Upper lobe of right lung (tissue), 1 donor: ENCODE results near the gene NXPH3. TPM values are rescaled to one million over a fixed set of nuclear protein-coding genes. Genes with fewer than 3 reads are reported as not detected.

Source experiments
- ATAC-seq: fragments of 200-7000 bp; cut with Tn5 transposase; one replicate; pipeline ENCODE4 v1.9.1; 2020; ENCODE audit warnings: mild to moderate bottlenecking, moderate library complexity
- DNase-seq: peaks from one replicate; pipeline ENCODE4 v3.0.0-alpha.2; 2020
- H3K27ac ChIP-seq: fragments of 200-600 bp; one replicate; pipeline ENCODE4 v1.8.0; 2022
- H3K27me3 ChIP-seq: fragments of 200-600 bp; one replicate; pipeline ENCODE4 v1.8.0; 2022; ENCODE audit warnings: mild to moderate bottlenecking
- H3K36me3 ChIP-seq: fragments of 200-600 bp; one replicate; pipeline ENCODE4 v1.8.0; 2022
- H3K4me1 ChIP-seq: fragments of 200-600 bp; one replicate; pipeline ENCODE4 v1.8.0; 2022
- H3K4me3 ChIP-seq: fragments of 200-600 bp; one replicate; pipeline ENCODE4 v1.8.0; 2022; ENCODE audit warnings: mild to moderate bottlenecking
- H3K9me3 ChIP-seq: fragments of 200-600 bp; one replicate; pipeline ENCODE4 v1.8.0; 2022
- intact Hi-C: fragments of 100-400 bp; cut with DNase I; formaldehyde crosslinking; loops from one replicate; pipeline ENCODE4 v1.11.0; 2022
- total RNA-seq: library from RNA; stranded (reverse); fragmentation: NEBNext Ultra II Directional; extraction: Animal tissue kit (Norgen Biotek cat#: 25700); gene quantifications from one replicate; pipeline ENCODE4 v1.2.1, GENCODE V29; 2021
- TF ChIP-seq, protein P1 (sequence below): fragments of 200-600 bp; IDR thresholded peaks from one replicate; pipeline ENCODE4 v1.8.0; 2022; ENCODE audit warnings: antibody characterized with exemption
- donor health status: DM: no; HTN: yes; CAD: no; lungs with severe emphysema.

NXPH3 gene
- total RNA-seq, 1 donor from 2014 or later = 6.3 TPM

DNA sequence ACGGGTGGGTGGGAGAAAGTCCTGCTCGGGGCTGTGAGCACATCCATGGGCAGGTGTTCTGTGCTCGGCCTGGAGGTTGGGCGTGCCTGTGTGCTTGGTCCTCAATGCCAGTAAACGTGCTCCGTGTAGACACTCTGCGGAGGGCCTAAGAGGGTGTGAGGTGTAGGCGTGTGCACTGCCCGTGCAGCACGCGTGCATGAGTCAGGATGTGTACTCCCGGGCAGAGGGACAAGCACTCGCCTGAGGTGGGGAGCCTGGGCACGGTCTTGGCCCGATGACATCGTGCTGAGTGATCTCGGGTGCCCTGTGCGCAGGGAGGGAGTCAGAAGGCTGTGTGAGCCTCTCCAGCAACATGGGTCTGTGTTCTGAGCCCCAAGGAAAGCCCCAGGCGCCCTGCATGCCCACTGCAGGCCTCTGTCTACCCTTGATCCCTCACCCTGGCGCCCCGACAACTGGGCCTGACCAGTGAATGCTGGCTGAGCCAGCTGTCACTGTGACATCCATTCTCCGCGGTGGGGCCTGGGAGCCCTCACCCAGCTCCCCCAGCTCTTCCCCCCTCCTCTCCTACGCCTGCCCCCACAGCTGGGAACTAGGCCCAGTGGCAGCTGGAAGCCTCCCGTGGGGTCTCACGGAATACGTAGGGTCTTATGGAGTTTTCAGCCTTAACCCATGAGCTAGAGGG is 23.5 kb upstream of the NXPH3 start:
- intact Hi-C loops = loop anchor here (10.0 kb wide), 2 partner anchors 117 to 223 kb away; no protein-coding TSS in a partner anchor
- peaks cover 6% of the 10 kb centered on the region for H3K27me3 ChIP-seq
- ATAC-seq = no peak

DNA sequence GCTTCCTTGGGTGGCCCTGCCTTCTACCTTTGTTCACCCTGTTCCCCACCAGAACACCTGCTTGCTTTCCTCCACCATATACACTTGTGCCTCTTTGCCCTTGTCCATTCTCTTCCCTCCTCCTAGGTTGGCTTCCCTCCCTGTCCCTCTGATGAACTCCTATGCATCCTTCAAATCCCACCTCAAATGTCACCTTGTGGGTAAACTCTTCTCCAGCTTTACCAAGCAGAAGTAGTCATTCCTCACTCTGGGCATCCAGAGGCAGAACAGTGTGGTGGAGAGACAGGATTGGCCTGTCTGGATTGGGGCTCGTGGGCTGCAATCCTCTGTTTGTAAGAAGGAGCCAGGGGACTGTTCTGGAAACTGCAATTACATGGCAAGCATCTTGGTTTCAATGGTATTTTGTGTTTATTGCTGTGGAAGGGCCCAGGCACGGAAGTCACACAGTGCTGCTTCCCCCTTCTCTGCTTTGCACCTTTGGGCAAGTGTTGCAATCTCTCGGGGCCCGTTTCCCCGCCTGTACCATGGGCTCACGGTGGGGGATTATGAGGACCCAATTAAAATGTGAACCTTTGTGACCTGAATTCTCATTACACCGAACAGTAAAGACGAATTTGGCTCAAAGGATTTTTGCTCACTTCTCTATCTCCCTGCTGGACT is 21.9 kb upstream of the NXPH3 start:
- Histone ChIP-seq H3K36me3 (no peaks in the 10 kb centered on the region), H3K4me3 (no peak overlapping the region), H3K27ac (no peak overlapping the region), H3K9me3 (no peaks in the 10 kb centered on the region), H3K4me1 (peaks cover 6% of the 10 kb centered on the region), H3K27me3 (peaks cover 11% of the 10 kb centered on the region)
- intact Hi-C loops = loop anchor here (10.0 kb wide), 2 partner anchors 119 to 221 kb away; no protein-coding TSS in a partner anchor
- ATAC-seq = no peak
- TF ChIP-seq, protein P1, sequence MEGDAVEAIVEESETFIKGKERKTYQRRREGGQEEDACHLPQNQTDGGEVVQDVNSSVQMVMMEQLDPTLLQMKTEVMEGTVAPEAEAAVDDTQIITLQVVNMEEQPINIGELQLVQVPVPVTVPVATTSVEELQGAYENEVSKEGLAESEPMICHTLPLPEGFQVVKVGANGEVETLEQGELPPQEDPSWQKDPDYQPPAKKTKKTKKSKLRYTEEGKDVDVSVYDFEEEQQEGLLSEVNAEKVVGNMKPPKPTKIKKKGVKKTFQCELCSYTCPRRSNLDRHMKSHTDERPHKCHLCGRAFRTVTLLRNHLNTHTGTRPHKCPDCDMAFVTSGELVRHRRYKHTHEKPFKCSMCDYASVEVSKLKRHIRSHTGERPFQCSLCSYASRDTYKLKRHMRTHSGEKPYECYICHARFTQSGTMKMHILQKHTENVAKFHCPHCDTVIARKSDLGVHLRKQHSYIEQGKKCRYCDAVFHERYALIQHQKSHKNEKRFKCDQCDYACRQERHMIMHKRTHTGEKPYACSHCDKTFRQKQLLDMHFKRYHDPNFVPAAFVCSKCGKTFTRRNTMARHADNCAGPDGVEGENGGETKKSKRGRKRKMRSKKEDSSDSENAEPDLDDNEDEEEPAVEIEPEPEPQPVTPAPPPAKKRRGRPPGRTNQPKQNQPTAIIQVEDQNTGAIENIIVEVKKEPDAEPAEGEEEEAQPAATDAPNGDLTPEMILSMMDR = no peak
- DNase-seq = no peak

More for the DNA sequence above, 23.5 kb upstream of the NXPH3 start:
- H3K36me3 ChIP-seq = no peaks in the 10 kb centered on the region
- DNase-seq = peak; percentile 60
- no peak overlapping the region for H3K27ac ChIP-seq
- TF ChIP-seq, protein P1 = no peak
- peaks cover 6% of the 10 kb centered on the region for H3K4me1 ChIP-seq
- no peak overlapping the region for H3K4me3 ChIP-seq
- no peaks in the 10 kb centered on the region for H3K9me3 ChIP-seq

DNA sequence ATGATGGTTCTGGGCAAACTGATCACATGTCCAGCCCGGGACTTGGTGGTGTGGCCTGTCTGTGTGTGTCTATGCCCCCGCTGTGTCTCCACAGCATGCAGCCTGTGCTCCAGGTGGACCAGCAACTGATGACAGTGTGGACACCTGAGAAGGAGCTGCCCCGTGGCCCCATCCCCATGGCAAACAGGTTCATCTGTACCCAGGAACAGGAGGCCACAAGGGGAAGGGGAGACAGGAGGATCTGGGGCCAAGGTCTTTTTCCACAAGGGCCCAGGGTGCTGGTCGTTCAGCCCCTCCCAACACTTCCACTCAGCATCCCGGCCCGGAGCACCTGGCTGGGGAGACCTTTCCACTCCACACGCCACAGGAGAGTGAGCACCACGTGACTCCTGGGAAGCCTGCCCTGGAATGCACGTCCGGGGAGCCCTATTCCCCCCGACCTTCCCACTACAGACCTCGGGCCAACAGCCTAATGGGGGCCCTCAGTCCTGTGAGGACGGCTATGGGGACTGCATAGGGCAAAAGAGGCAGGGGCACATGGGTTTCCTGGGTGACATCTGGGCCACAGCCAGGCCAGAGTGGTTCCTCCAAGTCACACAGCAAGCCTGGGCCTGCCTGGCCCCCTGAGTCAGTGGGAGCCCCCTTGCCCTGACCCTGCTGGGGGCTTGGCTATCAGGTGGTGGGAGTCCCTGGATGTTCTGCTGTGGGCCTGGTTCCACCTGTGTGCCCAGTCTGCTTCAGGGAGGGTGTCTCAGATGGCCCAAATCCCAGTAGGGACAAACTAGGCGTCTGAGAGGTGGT is 20.8 kb upstream of the NXPH3 start:
- DNase-seq (peak; percentile 60), ATAC-seq (no peak)
- H3K27me3 ChIP-seq = peaks cover 11% of the 10 kb centered on the region
- intact Hi-C loops = loop anchor here (10.0 kb wide), 2 partner anchors 120 to 220 kb away; no protein-coding TSS in a partner anchor
- no peak overlapping the region for H3K4me3 ChIP-seq
- H3K36me3 ChIP-seq = no peaks in the 10 kb centered on the region
- TF ChIP-seq, protein P1 = no peak
- H3K27ac ChIP-seq = no peak overlapping the region
- H3K4me1 ChIP-seq = peaks cover 6% of the 10 kb centered on the region
- H3K9me3 ChIP-seq = no peaks in the 10 kb centered on the region

DNA sequence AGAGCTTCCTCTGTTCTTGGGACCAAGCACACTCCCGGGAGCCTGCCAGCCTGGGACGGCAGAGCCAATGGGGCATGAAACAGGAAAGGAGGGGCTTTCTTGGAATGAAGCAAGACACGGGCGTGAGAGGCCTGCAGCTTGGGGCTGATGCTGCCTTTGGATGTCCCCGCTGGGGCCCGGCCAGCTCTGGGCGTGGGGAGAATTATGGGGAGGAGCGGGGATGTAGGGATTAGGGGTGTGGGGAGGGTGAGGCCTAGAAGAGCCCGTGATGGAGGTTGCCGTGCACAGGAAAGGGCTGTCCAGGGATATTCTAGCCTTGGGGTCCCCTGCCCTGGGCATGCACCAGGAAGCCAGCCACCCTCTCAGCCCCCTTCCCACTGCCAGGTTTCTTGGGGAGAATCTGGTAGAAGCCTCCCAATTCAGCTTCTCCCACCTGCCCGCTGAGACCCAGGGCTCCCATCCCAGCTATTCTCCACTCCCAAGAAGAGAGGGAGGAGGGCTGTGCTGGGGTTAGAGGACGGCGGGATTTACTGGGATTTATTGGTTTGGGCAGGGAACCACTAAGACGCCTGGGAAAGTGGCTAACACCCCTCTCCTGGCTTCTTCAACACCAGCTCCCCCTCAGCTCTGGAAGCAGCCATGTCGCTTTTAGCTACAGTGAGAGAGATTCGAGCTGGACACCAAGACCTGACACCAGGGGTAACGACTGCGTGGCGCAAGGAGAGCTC is 20.0 kb upstream of the NXPH3 start:
- H3K27me3 ChIP-seq = peaks cover 11% of the 10 kb centered on the region
- H3K27ac ChIP-seq = no peak overlapping the region
- H3K4me1 ChIP-seq = peaks cover 6% of the 10 kb centered on the region
- intact Hi-C loops = loop anchor here (10.0 kb wide), 2 partner anchors 121 to 219 kb away; no protein-coding TSS in a partner anchor
- H3K9me3 ChIP-seq = no peaks in the 10 kb centered on the region
- no peaks in the 10 kb centered on the region for H3K36me3 ChIP-seq
- ATAC-seq (no peak), DNase-seq (no peak)
- TF ChIP-seq, protein P1 = no peak
- no peak overlapping the region for H3K4me3 ChIP-seq
